ENCODE results near the gene ADGRD1.

Gene ADGRD1

DNA sequence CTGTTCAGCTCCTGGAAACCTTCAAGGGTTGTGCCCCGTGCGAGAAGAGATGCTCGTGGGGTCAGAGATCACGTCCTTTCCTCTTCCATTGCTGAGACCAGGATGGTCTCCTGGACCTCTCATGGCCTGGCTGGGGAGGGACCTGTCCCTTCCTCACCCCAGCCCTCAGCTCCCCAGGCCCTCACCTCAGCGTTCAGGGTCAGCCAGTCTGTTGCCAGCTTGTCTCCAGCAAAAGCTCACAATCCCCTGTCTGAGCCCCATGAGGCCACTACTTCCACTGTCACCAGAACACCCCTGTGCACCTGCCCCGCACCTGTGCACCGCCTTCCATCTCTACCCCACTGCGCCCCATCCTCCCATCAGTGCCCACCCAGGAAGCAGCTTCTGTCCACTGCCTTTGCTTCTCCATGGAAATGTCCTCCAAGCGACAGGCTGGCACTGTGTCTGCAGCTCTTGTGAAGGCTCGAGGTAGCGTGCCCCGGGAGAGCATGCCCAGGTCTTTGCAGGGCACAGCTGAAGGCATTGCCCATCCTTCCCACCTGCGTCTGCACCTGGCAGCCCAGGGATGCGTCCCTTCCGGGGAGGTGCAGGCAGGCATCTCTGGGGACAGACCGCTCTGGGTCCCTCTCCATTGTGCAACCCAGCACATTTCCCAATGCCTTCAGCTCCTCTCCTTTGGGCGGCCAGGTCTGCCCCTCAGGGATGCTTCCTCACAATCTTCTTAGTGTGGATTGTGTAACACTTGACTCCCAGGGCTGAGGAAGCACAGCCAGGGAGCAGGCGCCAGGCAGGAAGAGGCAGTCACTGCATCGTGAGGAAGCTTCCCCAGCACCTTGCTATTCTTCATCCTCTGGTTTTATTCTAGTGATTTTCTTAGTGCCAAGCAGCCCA is 179.6 kb downstream of the ADGRD1 start:
- Histone ChIP-seq H3K4me3 (ENCODE audit: severe bottlenecking) (no peak overlapping the region), H3K27me3 (ENCODE audit: insufficient read depth, poor library complexity, severe bottlenecking) (no peaks in the 10 kb centered on the region), H3K36me3 (ENCODE audit: low read depth) (no peaks in the 10 kb centered on the region), H3K9me3 (ENCODE audit: severe bottlenecking) (no peaks in the 10 kb centered on the region), H3K27ac (ENCODE audit: poor library complexity, severe bottlenecking) (no peak overlapping the region), H3K4me1 (ENCODE audit: insufficient read depth, poor library complexity, severe bottlenecking) (no peaks in the 10 kb centered on the region)
- TF ChIP-seq, protein P1, sequence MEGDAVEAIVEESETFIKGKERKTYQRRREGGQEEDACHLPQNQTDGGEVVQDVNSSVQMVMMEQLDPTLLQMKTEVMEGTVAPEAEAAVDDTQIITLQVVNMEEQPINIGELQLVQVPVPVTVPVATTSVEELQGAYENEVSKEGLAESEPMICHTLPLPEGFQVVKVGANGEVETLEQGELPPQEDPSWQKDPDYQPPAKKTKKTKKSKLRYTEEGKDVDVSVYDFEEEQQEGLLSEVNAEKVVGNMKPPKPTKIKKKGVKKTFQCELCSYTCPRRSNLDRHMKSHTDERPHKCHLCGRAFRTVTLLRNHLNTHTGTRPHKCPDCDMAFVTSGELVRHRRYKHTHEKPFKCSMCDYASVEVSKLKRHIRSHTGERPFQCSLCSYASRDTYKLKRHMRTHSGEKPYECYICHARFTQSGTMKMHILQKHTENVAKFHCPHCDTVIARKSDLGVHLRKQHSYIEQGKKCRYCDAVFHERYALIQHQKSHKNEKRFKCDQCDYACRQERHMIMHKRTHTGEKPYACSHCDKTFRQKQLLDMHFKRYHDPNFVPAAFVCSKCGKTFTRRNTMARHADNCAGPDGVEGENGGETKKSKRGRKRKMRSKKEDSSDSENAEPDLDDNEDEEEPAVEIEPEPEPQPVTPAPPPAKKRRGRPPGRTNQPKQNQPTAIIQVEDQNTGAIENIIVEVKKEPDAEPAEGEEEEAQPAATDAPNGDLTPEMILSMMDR (IDR thresholded peaks at IDR 0.05; ENCODE audit: poor library complexity, severe bottlenecking) = no peak
- no peak for ATAC-seq (ENCODE audit: low read depth)
- DNase-seq (ENCODE audit: low spot score) = no peak

DNA sequence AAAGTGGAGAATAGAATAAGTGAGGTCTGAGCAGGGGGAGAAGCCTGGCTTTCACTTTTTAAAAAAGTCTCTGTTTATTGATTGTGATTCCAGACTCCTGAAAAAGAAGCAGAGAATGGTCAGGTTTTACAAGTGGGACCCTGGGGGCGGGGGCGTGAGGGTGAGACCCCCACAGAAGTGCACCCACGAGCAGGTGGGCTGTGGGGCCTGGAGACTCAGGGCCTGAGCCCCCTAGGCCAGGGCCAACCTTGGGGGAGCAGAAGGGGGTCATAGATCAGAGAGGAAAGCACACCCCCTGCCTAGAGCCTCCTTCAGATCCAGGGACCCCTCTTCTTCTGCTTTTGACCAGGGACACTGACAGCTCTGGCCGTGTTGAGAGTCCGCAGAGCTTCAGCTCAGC is 180.3 kb downstream of the ADGRD1 start:
- no peak overlapping the region for H3K27ac ChIP-seq (ENCODE audit: poor library complexity, severe bottlenecking)
- H3K4me3 ChIP-seq (ENCODE audit: severe bottlenecking) = no peak overlapping the region
- DNase-seq (ENCODE audit: low spot score) = no peak
- TF ChIP-seq, protein P1 (IDR thresholded peaks at IDR 0.05; ENCODE audit: poor library complexity, severe bottlenecking) = no peak
- no peaks in the 10 kb centered on the region for H3K9me3 ChIP-seq (ENCODE audit: severe bottlenecking)
- no peaks in the 10 kb centered on the region for H3K27me3 ChIP-seq (ENCODE audit: insufficient read depth, poor library complexity, severe bottlenecking)
- no peaks in the 10 kb centered on the region for H3K4me1 ChIP-seq (ENCODE audit: insufficient read depth, poor library complexity, severe bottlenecking)
- no peaks in the 10 kb centered on the region for H3K36me3 ChIP-seq (ENCODE audit: low read depth)
- no peak for ATAC-seq (ENCODE audit: low read depth)

DNA sequence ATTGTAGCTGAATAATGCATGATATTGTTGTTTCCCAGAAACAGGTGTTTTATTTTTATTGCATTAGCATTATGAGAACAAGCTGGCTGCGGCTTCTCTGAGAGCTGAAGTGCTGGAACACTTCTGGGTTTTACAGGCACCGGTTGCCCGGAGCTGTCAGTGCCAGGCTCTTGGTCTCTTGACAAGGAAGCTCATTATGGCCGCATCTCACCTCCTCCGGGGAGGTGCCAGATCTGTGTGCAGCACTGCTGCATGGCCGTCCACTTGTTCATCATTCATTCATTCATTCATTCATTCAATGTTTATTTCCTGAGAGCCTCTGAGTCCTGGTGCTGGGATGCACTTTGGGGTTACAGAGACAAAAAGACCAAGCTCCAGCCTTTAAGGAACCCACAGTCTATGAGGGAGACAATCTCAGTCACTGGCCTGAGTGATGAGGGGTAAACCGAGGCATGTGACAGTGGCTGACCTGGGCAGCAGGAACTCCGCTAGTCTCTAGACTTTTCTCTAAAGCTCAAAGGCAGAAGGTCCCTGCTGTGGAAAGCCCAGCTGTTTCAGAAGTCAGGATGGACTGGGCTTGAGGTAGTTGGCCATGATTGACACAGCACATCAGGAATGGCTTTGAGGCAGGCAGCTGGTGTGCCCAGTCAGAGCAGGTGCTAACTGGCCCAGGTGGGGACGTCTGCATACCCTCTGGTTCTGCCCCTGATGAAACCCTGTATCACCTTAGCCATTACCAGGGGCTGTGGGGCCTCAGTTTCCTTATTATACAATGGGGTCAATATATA is 181.0 kb downstream of the ADGRD1 start:
- TF ChIP-seq, protein P1 (IDR thresholded peaks at IDR 0.05; ENCODE audit: poor library complexity, severe bottlenecking) = no peak
- no peak for DNase-seq (ENCODE audit: low spot score)
- no peaks in the 10 kb centered on the region for H3K27me3 ChIP-seq (ENCODE audit: insufficient read depth, poor library complexity, severe bottlenecking)
- H3K9me3 ChIP-seq (ENCODE audit: severe bottlenecking) = no peaks in the 10 kb centered on the region
- no peak overlapping the region for H3K4me3 ChIP-seq (ENCODE audit: severe bottlenecking)
- H3K36me3 ChIP-seq (ENCODE audit: low read depth) = no peaks in the 10 kb centered on the region
- ATAC-seq (ENCODE audit: low read depth) = no peak
- H3K27ac ChIP-seq (ENCODE audit: poor library complexity, severe bottlenecking) = no peak overlapping the region
- no peaks in the 10 kb centered on the region for H3K4me1 ChIP-seq (ENCODE audit: insufficient read depth, poor library complexity, severe bottlenecking)

DNA sequence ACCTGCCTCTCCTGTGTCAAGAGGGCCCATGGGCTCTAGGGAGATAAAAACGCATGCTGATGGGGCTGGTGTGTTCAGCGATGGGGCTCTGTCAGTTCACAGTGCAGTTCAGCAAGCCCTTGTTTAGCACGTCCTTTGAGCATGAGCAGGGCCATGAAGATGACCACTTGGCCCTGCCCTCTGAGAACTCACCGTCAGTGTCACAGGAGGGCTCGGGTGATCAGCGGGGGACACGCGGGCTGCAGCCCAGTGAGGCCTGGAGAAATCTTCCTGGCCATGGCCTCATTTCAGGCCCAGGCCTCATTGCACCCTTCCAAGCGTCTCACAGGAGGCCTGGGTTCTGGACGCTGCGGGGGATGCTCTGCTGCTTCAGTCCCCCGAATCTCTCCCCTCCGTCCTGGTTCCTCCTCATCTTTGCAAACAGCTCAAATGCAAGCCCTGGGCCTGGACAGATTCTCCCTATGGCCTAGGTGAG is 181.6 kb downstream of the ADGRD1 start:
- Histone ChIP-seq H3K4me3 (ENCODE audit: severe bottlenecking) (no peak overlapping the region), H3K36me3 (ENCODE audit: low read depth) (no peaks in the 10 kb centered on the region), H3K9me3 (ENCODE audit: severe bottlenecking) (no peaks in the 10 kb centered on the region), H3K27me3 (ENCODE audit: insufficient read depth, poor library complexity, severe bottlenecking) (no peaks in the 10 kb centered on the region), H3K27ac (ENCODE audit: poor library complexity, severe bottlenecking) (no peak overlapping the region), H3K4me1 (ENCODE audit: insufficient read depth, poor library complexity, severe bottlenecking) (no peaks in the 10 kb centered on the region)
- ATAC-seq (ENCODE audit: low read depth) (no peak), DNase-seq (ENCODE audit: low spot score) (no peak)
- TF ChIP-seq, protein P1 (IDR thresholded peaks at IDR 0.05; ENCODE audit: poor library complexity, severe bottlenecking) = no peak
